Cardiac septum (tissue), 1 donor: ENCODE results near the gene CCDC85C. TPM values are rescaled to one million over a fixed set of nuclear protein-coding genes. Genes with fewer than 3 reads are reported as not detected.

Experiments used
- DNase-seq: peaks from one replicate; pipeline ENCODE4 v3.0.0-alpha.2; 2020; ENCODE audit warnings: low spot score
- intact Hi-C: fragments of 100-400 bp; cut with DNase I; formaldehyde crosslinking; loops from one replicate; pipeline ENCODE4 v1.14.0; 2022
- total RNA-seq: library from RNA; stranded (reverse); fragmentation: NEBNext Ultra II Directional; extraction: Animal tissue kit (Norgen Biotek cat#: 25700); gene quantifications from one replicate; pipeline ENCODE4 v1.2.1, GENCODE V29; 2021
- donor health status: DM: no; HTN: no; CAD: no.

CCDC85C gene
- total RNA-seq, 1 donor from 2014 or later, result 21.4 TPM

DNA sequence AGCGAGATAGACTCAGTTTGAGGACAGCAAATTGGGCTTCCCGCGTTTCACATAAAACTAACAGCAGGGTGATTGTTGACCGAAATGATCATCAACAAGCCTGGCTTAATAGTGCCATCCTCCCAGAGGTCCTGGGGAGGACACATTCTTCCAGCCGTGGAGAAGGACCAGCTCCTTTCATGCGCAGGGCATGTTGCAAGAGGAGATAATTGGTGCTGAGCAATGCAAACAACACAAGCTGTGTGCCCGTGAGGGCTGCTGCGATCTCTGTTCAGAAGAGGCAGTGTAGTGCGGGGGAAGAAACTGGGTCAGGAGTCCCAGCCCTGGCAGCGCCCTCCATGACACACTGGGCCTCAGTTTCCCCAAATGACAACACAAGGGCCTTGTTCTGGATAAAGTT lies 54.3 kb downstream of the CCDC85C start:
- no peak for DNase-seq
- intact Hi-C loops, result no loop called here

- no peak for DNase-seq
- intact Hi-C loops, result no loop called here
Observed at GRCh38 chr14:99548871-99549515, 55.0 kb downstream of the CCDC85C start.

GRCh38 chr14:99548255-99548654 lies 55.8 kb downstream of the CCDC85C start:
- intact Hi-C loops, result no loop called here
- DNase-seq, result no peak

GRCh38 chr14:99546234-99546879 lies 57.6 kb downstream of the CCDC85C start:
- no peak for DNase-seq
- intact Hi-C loops, result no loop called here

- intact Hi-C loops, result no loop called here
- DNase-seq, result no peak
Observed at GRCh38 chr14:99545586-99545985, 58.4 kb downstream of the CCDC85C start.

DNA sequence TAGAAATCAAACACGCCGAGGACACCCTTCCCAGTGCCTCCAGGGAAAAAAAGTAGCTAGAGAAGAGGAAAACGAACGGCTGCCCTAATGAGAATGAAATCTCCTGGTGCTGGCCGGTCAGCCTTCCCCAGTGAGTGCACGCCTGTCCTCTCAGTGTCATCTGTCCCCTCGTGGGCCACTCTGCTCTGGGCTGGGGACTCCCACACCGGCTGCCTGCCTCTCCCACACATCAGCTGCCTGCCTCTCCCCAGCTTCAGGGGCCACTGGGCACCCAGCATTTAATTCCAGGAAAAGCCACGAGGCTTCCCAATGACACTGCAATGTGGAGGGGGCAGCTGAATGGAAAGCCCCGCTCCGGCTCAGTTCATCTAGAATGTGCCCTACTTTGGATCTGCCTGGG lies 59.0 kb downstream of the CCDC85C start:
- no peak for DNase-seq
- intact Hi-C loops, result no loop called here

GRCh38 chr14:99543985-99544384 lies 60.0 kb downstream of the CCDC85C start:
- intact Hi-C loops, result no loop called here
- no peak for DNase-seq

GRCh38 chr14:99543370-99543769 lies 60.6 kb downstream of the CCDC85C start:
- DNase-seq, result no peak
- intact Hi-C loops, result no loop called here

DNA sequence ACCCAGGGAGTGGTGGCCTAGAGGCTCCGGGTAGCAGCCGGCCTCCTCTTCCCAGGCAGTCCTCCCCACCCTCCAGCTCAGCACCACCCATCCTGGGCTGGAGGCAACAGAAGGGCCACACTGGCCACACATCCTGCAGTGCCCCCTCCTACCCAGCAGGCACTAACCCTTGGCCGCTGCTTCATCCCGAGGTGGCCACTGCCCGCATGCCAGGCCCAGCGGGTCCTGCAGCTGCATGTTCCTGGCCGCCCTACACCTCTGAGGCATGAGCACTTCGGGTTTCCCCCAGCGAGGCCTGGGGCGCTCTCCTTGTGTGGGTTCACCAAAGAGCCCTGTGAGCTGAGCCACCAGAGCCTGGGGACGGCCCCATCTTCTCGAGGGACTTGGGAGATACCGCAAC lies 61.4 kb downstream of the CCDC85C start:
- intact Hi-C loops, result no loop called here
- no peak for DNase-seq

- no peak for DNase-seq
- intact Hi-C loops, result no loop called here
Observed at GRCh38 chr14:99541677-99542470, 62.1 kb downstream of the CCDC85C start.

- no peak for DNase-seq
- intact Hi-C loops, result no loop called here
Observed at GRCh38 chr14:99541211-99541610, 62.8 kb downstream of the CCDC85C start.

DNA sequence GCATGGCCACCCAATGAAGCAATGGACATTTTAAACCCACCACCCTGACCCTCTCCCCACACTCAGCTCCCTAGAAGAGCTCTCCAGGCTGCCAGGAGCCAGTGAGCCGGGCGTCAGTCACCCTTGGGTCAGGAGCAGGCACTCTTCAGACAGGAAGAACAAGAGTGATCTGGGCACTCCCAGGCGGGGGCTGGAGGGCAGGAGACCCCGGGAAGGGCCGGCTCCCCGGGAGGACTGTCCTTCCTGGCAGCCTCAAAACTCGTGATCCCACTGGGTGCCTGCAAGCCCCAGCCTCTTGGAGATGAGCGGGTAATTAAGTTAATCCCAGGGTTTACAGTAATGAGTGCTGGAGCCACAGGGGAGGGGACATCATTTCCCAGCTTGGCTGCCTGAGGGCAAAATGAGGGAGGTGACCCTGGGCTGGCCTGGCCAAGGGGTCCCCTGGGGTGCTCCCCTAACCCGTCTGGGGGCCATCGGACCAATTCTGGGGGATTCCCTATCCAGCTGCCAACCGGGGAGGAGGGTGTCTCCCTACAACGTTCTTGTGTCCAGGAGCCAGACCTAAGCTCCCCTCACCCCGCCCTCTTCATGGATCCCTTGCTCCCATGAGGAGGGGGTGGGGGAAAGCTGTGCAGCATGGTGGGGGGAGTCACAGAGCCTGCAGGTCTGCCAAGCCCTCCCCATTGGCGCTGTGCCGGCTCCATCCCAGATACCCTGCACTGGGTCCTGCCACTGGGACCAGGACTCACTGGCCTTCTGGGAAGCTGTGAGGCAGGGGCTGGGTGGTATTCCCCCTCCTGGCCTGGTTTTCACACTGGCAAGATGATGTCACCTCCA lies 63.6 kb downstream of the CCDC85C start:
- no peak for DNase-seq
- intact Hi-C loops, result no loop called here

DNA sequence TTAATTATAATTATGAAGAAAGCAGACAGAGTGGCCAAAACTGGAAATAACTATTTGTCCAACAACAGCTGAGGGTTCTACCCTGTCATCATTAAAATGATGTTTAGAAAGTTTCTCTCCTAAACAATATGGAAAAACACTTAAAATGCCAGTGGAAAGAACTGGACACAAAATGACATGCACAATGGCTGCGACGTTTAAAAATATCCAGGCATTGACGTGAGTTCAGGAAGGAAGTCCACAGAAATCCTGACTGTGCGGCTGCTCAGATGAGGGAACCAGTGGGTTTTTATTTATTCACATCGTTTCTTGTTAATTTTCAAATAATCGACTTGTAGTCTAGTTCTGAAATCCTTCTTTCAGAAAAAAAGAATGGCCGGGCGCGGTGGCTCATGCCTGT lies 64.5 kb downstream of the CCDC85C start:
- intact Hi-C loops, result no loop called here
- DNase-seq, result no peak

- intact Hi-C loops, result no loop called here
- DNase-seq, result no peak
Observed at GRCh38 chr14:99538733-99539132, 65.3 kb downstream of the CCDC85C start.

DNA sequence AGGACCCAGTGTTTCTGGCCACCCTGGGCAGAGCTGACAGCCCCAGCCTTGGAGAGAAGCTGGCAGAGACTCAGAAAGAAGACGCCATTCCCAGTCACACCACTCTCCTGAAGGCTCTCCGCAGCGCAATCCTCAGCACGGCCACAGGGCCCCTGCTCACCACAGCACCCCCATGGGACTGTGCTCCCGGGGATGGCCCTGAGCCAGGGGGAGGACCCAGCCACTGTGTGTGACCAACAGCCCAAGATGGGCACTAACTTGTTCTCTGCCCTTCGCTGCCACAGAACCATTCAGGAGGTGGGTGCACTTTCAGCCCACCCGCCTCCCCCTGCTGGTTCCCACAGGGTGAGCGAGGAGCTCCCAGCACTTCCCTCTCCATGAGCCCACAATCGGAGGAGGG lies 65.7 kb downstream of the CCDC85C start:
- intact Hi-C loops, result no loop called here
- no peak for DNase-seq

- intact Hi-C loops, result no loop called here
- no peak for DNase-seq
Observed at GRCh38 chr14:99537399-99537798, 66.6 kb downstream of the CCDC85C start.

DNA sequence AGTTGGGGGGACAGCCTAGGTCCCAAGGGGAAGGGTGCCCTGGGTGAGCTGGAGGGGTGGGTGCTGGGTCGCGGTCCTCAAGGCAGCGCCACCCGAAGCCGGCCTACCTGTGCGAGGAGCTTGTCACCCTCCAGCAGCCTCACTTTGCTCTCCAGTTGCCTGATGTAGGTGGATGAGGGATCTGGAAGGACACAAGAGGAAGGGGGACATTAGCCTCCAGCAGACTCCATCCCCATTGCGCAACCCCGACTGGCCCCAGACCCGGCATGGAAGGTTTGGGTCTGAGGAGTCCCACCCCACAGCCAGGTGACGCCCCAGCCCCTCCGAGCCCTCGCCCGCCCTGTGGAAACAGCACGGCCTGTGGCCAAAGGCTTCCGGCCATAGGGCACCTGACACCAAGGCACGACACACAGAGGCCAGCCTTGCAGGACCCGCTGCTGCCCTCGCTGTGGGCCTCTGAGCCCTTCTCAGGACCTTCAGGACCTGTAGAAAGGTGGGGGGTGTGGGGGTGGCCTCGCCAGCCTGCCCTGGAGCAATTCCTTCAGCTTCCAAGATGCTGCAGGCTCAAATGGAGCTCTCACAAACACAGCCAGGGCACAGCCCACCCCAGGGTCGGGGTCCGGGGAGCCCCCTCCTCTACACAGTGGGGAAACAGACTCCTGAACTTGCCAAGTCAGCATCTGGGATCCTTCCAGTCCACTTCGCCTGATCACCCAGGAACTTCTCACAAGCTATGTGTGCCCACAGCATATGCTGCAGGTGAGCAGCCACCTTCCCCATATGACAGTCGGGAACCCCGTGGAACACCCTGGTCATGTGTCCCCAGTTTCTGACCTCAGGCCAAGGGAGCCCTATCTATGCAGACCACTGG lies 67.9 kb downstream of the CCDC85C start:
- no peak for DNase-seq
- intact Hi-C loops, result no loop called here

DNA sequence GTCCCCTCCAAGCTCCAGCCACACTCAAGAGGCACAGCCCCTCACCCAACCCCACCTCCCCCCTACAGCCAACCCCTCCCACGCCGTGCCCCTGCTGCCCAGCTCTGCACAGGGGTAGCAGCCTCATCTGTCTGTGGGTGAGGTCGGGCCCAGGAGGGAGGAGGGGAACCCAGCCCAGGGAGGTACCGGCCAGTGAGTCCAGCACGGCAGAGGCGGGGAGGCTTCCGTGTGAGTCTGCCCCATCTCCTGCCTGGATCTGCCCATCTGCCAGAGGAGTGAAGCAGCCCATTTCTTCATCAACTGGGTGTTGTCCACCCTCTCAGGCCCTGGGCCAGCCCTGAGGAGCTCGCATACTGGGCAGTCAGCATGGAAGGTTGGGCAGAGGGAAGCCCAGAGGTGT lies 68.6 kb downstream of the CCDC85C start:
- intact Hi-C loops, result no loop called here
- no peak for DNase-seq

DNA sequence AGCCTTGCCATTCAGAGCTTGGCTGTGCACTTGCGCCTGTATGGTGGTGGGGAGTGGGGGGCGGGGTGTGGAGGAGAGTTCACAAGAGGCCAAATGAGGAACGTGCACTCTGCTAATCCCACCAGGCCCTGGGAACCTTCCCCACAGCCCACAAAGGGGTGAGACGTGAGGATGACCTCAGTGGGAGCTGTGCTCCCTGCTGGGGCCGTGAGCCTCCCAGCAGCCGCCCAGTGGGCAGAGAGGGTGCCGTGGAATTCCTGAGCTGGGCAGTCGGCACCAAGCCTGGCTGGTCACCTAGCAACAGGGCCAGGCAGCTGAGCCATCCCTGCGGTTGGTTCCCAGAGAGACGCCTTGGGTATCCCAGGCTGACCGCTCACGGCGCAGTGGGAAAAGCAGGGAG lies 69.1 kb downstream of the CCDC85C start:
- intact Hi-C loops, result no loop called here
- DNase-seq, result no peak
